ENCODE measurements around the gene ACAD11.
"Not testable (repeated sequence)": the region's sequence is repeated elsewhere in the genome, so short reads cannot be mapped to it uniquely, and the experiment has no call there.

The ACAD11 gene

GRCh38 chr3:132596816-132597433 lies 62.7 kb downstream of the ACAD11 start, which contains the start of gene ACKR4:
Gene ACKR4 (plus strand): TSS chr3:132597270. CDS start chr3:132600398, 3,128 bp downstream.
- no peak for DNase-seq

GRCh38 chr3:132596326-132596725 lies 63.3 kb downstream of the ACAD11 start:
- DNase-seq: no peak

GRCh38 chr3:132595014-132595413 lies 64.6 kb downstream of the ACAD11 start:
- no peak for DNase-seq

- DNase-seq: no peak
These were observed 65.1 kb downstream of the ACAD11 start for GRCh38 chr3:132594498-132594897.

- DNase-seq: no peak
These were observed 65.7 kb downstream of the ACAD11 start for GRCh38 chr3:132593947-132594323.

GRCh38 chr3:132593241-132593946 lies 66.2 kb downstream of the ACAD11 start:
- no peak for DNase-seq

- no peak for DNase-seq
These were observed 67.4 kb downstream of the ACAD11 start for GRCh38 chr3:132592216-132592615.

GRCh38 chr3:132587401-132587800 lies 72.2 kb downstream of the ACAD11 start:
- DNase-seq: no peak

- no peak for DNase-seq
These were observed 85.8 kb downstream of the ACAD11 start for GRCh38 chr3:132573797-132574211.

GRCh38 chr3:132570016-132570415 lies 89.6 kb downstream of the ACAD11 start:
- DNase-seq: no peak

- no peak for DNase-seq
These were observed 90.0 kb downstream of the ACAD11 start for GRCh38 chr3:132569580-132569979.

GRCh38 chr3:132569153-132569552 lies 90.5 kb downstream of the ACAD11 start:
- DNase-seq: no peak

- no peak for DNase-seq
These were observed 91.2 kb downstream of the ACAD11 start for GRCh38 chr3:132568422-132568821.

- DNase-seq: no peak
These were observed 95.5 kb downstream of the ACAD11 start for GRCh38 chr3:132564070-132564465.

- no peak for DNase-seq
These were observed 96.1 kb downstream of the ACAD11 start for GRCh38 chr3:132563420-132564069.

GRCh38 chr3:132561003-132561402 lies 98.6 kb downstream of the ACAD11 start:
- DNase-seq: no peak

- no peak for DNase-seq
These were observed 103.0 kb downstream of the ACAD11 start for GRCh38 chr3:132556508-132557159.

- not testable (repeated sequence) for DNase-seq
These were observed 103.6 kb downstream of the ACAD11 start for GRCh38 chr3:132556036-132556386.

GRCh38 chr3:132555306-132556035 lies 104.1 kb downstream of the ACAD11 start:
- DNase-seq: no peak

- DNase-seq: no peak
These were observed 105.2 kb downstream of the ACAD11 start for GRCh38 chr3:132554437-132554836.

GRCh38 chr3:132553826-132554225 lies 105.8 kb downstream of the ACAD11 start:
- no peak for DNase-seq

GRCh38 chr3:132550579-132551305 lies 108.9 kb downstream of the ACAD11 start:
- no peak for DNase-seq

Measured in CD4-positive, alpha-beta T cell treated with Interleukin-12 subunit alpha and Interleukin-12 subunit beta, for 1 hour (primary cell).